NCI-H2196 treated with DMSO at 0.1 percent for 48 hours (cell line): ENCODE measurements around the gene SLC6A19.
A peak's percentile ranks its signal among the peaks of the same experiment; 100 is the strongest.
"Not testable (repeated sequence)": the region's sequence is repeated elsewhere in the genome, so short reads cannot be mapped to it uniquely, and the experiment has no call there.

Experiments
- DNase-seq: peaks from one replicate; lab custom pipeline; 2025; ENCODE audit not compliant: unreplicated experiment; lab: John Stamatoyannopoulos, UW

The SLC6A19 gene

GRCh38 chr5:1201327-1202025 is at the start of gene SLC6A19:
Gene SLC6A19 (plus strand): TSS chr5:1201595. CDS start chr5:1201651, 56 bp downstream.
- DNase-seq = no peak

GRCh38 chr5:1152156-1152555 is 49.2 kb upstream of the SLC6A19 start:
- no peak for DNase-seq

- DNase-seq = peak; percentile 78
These were observed 48.6 kb upstream of the SLC6A19 start for GRCh38 chr5:1152771-1153282.

GRCh38 chr5:1153428-1153827 is 48.0 kb upstream of the SLC6A19 start:
- no peak for DNase-seq

- no peak for DNase-seq
These were observed 46.0 kb upstream of the SLC6A19 start for GRCh38 chr5:1155191-1156032.

GRCh38 chr5:1156033-1156753 is 45.2 kb upstream of the SLC6A19 start:
- no peak for DNase-seq

GRCh38 chr5:1156754-1157460 is 44.5 kb upstream of the SLC6A19 start:
- DNase-seq = no peak

- not testable (repeated sequence) for DNase-seq
These were observed 43.9 kb upstream of the SLC6A19 start for GRCh38 chr5:1157461-1157986.

GRCh38 chr5:1158647-1159340 is 42.6 kb upstream of the SLC6A19 start:
- no peak for DNase-seq

- DNase-seq = no peak
These were observed 42.1 kb upstream of the SLC6A19 start for GRCh38 chr5:1159341-1159675.

GRCh38 chr5:1159774-1160406 is 41.5 kb upstream of the SLC6A19 start:
- DNase-seq = no peak

GRCh38 chr5:1161108-1161832 is 40.1 kb upstream of the SLC6A19 start:
- DNase-seq = peak; percentile 73

GRCh38 chr5:1161833-1162229 is 39.6 kb upstream of the SLC6A19 start:
- DNase-seq = peak; percentile 68

- DNase-seq = no peak
These were observed 39.1 kb upstream of the SLC6A19 start for GRCh38 chr5:1162276-1162675.

- DNase-seq = no peak
These were observed 38.6 kb upstream of the SLC6A19 start for GRCh38 chr5:1162751-1163150.

GRCh38 chr5:1163366-1163765 is 38.0 kb upstream of the SLC6A19 start:
- DNase-seq = no peak

- DNase-seq = no peak
These were observed 37.5 kb upstream of the SLC6A19 start for GRCh38 chr5:1163879-1164278.

- no peak for DNase-seq
These were observed 36.4 kb upstream of the SLC6A19 start for GRCh38 chr5:1164696-1165630.
